Activated naive CD4-positive, alpha-beta T cell treated with anti-CD3 and anti-CD28 coated beads, Interleukin-2, amount 50 U/mL, for 24 hours (primary cell): Measurements from ENCODE around the gene ANKS4B.
"Not testable (repeated sequence)": the region's sequence is repeated elsewhere in the genome, so short reads cannot be mapped to it uniquely, and the experiment has no call there.

Source experiments
- H3K27ac Mint-ChIP-seq: one replicate; pipeline ENCODE4 v1.8.0; 2021; ENCODE audit warnings: mild to moderate bottlenecking, mixed read lengths
- H3K27me3 Mint-ChIP-seq: one replicate; pipeline ENCODE4 v1.8.0; 2021; ENCODE audit warnings: mixed read lengths
- H3K36me3 Mint-ChIP-seq: one replicate; pipeline ENCODE4 v1.8.0; 2021; ENCODE audit warnings: mixed read lengths
- H3K4me1 Mint-ChIP-seq: one replicate; pipeline ENCODE4 v1.8.0; 2021; ENCODE audit warnings: mixed read lengths
- H3K4me3 Mint-ChIP-seq: one replicate; pipeline ENCODE4 v1.8.0; 2021; ENCODE audit warnings: mild to moderate bottlenecking, mixed read lengths
- H3K9me3 Mint-ChIP-seq: one replicate; pipeline ENCODE4 v1.8.0; 2021; ENCODE audit warnings: mixed read lengths

The ANKS4B gene

DNA sequence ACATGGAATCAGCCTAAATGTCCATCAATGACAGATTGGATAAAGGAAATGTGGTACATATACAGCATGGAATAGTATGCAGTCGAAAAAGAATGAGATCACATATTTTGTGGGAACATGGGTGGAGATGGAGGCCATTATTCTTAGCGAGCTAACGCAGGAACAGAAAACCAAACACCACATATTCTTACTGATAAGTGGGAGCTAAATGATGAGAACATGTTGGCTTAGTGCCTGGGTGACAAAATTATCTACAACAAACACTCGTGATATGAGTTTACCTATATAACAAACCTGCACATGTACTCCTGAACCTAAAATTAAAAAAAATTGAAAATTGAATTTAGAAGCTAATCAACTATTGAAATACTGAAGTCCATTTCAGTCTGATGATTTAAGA is 6.1 kb downstream of the ANKS4B start:
- H3K27ac Mint-ChIP-seq, result no peak overlapping the region

DNA sequence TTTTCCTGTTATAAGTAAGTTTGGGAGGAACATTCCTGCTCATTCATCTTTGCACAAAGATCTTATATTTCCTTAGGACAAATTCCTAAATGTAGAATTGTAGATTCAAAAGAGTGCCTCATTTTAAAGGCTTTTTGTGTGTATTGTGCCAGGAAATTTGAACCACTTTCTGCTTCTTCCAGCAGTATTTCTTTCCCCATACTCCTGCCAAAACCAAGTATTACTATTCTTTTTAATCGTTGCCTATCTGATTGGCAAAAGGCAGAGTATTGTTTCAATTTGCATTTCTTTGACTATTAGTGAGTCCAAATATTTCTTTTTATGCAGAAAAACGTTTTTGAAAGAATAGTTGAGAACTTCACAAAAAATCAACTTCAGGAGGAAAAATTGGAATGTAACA is 9.3 kb downstream of the ANKS4B start:
- peaks cover 2% of the 10 kb centered on the region for H3K27me3 Mint-ChIP-seq
- no peak overlapping the region for H3K27ac Mint-ChIP-seq
- no peak overlapping the region for H3K4me3 Mint-ChIP-seq
- no peaks in the 10 kb centered on the region for H3K4me1 Mint-ChIP-seq
- no peaks in the 10 kb centered on the region for H3K9me3 Mint-ChIP-seq
- H3K36me3 Mint-ChIP-seq, result no peaks in the 10 kb centered on the region

More for the DNA sequence above, 6.1 kb downstream of the ANKS4B start:
- Mint-ChIP-seq H3K36me3 (no peaks in the 10 kb centered on the region), H3K4me1 (no peaks in the 10 kb centered on the region), H3K27me3 (no peaks in the 10 kb centered on the region), H3K9me3 (no peaks in the 10 kb centered on the region), H3K4me3 (no peak overlapping the region)

DNA sequence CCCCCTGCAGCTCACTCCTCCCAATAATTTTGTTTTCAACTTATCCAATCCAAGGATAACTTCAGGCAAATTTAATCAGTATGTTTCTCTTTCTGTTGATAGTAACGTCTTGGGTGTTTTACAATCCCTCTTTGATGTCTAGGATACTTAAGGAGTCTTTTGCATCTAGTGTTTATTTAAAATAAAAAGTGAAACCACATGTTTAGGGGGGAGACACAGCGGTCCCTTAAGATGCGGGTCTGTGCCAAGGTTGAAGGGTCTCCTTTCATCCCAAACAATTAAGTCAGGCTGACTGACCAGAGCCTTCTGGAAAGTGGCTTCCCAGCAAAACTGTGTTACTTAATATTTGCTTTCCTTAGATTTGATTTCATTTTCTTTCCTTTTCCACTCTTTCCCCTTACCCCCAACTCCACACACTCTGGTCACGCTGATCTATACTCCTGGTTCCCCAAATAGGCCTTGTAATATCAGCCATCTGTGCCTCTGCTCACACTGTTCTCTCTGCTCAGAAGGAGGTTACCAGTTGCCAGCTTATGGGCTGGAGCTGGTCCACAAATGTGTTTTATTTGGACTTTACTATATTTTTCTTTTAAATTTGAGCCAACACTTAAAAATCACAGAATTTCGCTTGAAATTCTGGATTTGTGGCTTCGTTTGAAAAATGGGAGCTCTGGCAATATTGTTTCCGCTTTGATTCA is 11.2 kb downstream of the ANKS4B start:
- no peak overlapping the region for H3K27ac Mint-ChIP-seq
- H3K36me3 Mint-ChIP-seq, result no peaks in the 10 kb centered on the region
- H3K9me3 Mint-ChIP-seq, result no peaks in the 10 kb centered on the region
- H3K4me1 Mint-ChIP-seq, result no peaks in the 10 kb centered on the region
- peaks cover 4% of the 10 kb centered on the region for H3K27me3 Mint-ChIP-seq
- no peak overlapping the region for H3K4me3 Mint-ChIP-seq

DNA sequence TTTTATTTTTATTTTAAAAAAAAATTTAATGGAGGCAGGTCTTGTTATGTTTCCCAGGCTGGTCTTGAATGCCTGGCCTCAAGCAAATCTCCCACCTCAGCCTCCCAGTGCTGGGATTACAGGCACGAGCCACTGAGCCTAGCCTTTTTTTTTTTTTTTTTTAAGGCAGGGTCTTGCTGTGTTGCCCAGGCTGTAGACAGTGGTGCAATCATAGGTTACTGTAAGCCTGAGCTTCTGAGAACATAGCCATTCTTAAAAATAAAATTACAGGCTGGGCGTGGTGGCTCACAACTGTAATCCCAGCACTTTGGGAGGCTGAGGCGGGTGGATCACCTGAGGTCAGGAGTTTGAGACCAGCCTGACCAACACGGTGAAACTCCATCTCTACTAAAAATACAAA is 14.7 kb downstream of the ANKS4B start:
- H3K27me3 Mint-ChIP-seq, result peaks cover 13% of the 10 kb centered on the region
- H3K4me3 Mint-ChIP-seq, H3K9me3 Mint-ChIP-seq, H3K36me3 Mint-ChIP-seq, H3K27ac Mint-ChIP-seq, H3K4me1 Mint-ChIP-seq: not testable (repeated sequence)

DNA sequence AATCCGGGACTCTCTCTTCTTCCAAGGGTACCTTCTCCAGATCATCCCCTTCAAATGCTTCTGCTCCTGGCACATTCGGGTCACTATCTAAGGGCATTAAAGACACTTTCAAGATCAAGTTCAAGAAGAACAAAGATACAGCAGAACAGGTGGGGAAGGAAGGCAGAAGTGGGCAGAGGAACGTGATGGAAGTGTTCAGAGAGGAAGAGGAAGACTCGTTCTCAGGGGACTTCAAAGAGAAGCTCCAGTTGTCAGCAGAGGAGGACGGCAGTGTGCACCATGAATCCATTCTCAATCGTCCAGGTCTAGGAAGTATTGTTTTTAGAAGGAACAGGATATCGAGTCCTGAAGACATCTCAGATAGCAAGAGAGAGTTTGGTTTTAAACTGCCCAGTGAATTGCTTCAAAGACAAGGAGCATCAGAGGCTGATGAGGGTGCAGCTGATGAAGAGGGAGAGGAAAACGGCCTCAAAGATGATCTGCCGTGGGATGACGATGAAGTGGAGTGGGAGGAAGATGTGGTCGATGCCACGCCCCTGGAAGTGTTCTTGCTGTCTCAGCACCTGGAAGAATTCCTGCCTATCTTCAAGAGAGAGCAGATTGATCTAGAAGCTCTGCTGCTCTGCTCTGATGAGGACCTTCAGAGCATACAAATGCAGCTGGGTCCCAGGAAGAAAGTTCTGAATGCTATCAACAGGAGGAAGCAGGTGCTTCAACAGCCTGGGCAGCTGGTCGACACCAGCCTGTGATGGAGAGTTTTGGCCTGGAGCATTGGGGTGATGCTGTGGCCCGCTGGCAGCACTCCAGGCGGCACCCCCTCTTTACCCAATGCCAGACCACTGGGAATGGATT is 16.8 kb downstream of the ANKS4B start:
- H3K9me3 Mint-ChIP-seq, result no peaks in the 10 kb centered on the region
- H3K4me1 Mint-ChIP-seq, result no peaks in the 10 kb centered on the region
- H3K27ac Mint-ChIP-seq, result no peak overlapping the region
- no peak overlapping the region for H3K4me3 Mint-ChIP-seq
- H3K27me3 Mint-ChIP-seq, result peaks cover 14% of the 10 kb centered on the region
- no peaks in the 10 kb centered on the region for H3K36me3 Mint-ChIP-seq

DNA sequence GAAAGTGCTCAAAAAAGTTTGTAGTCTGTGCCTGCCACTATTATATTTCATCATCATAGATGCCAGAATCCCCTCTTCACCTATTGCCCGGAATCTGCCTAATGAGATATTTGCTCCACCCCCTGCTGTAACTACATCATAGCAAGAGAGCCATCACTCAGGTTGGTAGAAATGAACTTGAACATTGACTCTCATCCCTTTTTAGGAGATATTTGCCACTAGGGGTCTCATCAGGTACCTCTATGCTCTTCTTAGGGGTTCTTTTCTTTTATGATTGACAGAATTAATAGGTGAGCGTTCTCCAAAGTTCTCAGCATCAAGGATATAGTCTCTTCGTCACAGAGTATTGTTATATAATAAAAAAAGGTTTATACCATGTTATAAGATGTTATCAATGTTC is 20.0 kb downstream of the ANKS4B start:
- Mint-ChIP-seq H3K9me3 (no peaks in the 10 kb centered on the region), H3K27me3 (peaks cover 14% of the 10 kb centered on the region), H3K4me3 (no peak overlapping the region), H3K4me1 (no peaks in the 10 kb centered on the region), H3K36me3 (no peaks in the 10 kb centered on the region), H3K27ac (no peak overlapping the region)

DNA sequence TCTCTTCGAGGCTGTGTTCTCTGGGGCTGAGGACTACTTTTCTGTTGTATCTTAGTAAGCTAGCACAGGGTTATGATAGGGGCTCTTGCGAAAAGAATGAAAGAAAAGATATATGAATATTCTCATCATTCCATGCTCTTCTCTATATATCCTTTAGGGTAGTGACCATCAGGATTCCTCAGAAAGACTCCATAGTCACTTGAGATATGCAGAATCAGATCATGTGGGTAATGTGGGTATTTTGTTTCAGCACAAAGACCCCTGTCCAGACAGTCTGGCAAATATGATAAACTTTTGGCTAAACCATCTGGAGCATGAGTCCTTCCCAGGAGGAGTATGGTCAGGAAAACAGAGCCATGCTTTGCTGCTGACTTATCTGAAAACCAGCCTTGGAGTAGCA is 23.1 kb downstream of the ANKS4B start:
- no peaks in the 10 kb centered on the region for H3K4me1 Mint-ChIP-seq
- H3K4me3 Mint-ChIP-seq, result no peak overlapping the region
- no peaks in the 10 kb centered on the region for H3K9me3 Mint-ChIP-seq
- no peak overlapping the region for H3K27ac Mint-ChIP-seq
- H3K36me3 Mint-ChIP-seq, result no peaks in the 10 kb centered on the region
- H3K27me3 Mint-ChIP-seq, result peaks cover 7% of the 10 kb centered on the region

DNA sequence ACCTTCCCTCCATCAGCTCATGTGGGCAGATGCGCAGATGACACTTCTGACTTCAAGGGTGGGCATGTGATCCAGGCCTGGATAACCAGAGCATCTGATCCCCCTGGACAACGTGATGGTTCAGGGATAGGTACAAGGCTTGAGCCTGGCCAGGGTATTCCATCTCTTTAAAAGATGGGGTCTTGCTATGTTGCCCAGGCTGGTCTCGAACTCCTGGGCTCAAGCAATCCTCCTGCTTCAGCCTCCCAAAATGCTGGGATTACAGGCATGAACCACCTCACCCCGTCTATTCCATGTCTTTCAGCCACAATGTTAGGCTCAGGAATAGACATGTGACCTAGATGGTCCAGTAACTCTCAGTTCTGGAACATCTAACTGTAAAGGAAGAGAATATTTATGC is 23.8 kb downstream of the ANKS4B start:
- no peaks in the 10 kb centered on the region for H3K36me3 Mint-ChIP-seq
- no peak overlapping the region for H3K27ac Mint-ChIP-seq
- no peak overlapping the region for H3K4me3 Mint-ChIP-seq
- H3K4me1 Mint-ChIP-seq, result no peaks in the 10 kb centered on the region
- peaks cover 6% of the 10 kb centered on the region for H3K27me3 Mint-ChIP-seq
- no peaks in the 10 kb centered on the region for H3K9me3 Mint-ChIP-seq

DNA sequence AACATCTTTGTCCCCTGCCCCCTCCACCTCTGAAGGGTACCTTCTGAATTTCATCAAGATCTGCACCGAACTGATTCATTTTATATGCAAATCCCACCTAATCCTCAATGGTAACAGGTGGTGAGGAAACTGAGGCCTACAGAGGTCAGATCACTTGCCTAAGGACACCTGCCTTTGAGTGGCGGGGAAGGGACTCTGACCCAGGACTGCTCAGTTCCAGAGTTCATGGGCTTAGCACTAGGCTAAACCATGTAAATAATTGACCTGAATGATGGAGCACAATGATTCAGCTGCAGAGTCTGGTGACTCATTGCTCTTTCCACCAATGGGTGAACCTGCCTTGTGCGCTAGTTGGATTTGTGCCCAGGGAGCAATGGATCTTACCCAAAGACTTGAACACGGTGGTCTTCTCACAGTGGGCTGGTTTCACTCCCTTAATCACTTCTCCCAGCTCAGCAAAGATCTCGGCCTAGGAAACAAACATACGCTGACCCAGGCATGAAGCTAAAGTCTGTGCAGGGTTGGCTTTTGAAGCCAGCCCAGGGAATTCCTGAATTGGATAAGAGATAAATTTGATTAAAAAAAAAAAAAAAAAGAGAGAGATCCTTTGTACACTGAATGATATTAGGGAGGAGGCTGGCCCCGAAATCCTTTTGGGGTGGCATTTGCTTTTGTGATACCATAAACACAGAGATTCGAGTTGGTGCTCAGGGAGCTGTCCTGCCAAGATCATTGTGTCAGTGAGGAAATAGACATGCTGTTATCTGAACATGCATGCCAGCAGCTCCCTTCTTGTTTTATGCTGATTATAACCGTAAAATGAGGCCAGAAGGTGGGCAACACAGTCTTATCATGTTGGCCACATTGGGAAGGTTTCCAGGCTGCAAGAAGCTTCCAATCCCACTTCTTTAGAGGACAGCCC is 27.6 kb downstream of the ANKS4B start:
- no peaks in the 10 kb centered on the region for H3K9me3 Mint-ChIP-seq
- no peaks in the 10 kb centered on the region for H3K4me1 Mint-ChIP-seq
- H3K36me3 Mint-ChIP-seq, result no peaks in the 10 kb centered on the region
- no peak overlapping the region for H3K4me3 Mint-ChIP-seq
- no peak overlapping the region for H3K27ac Mint-ChIP-seq
- H3K27me3 Mint-ChIP-seq, result peaks cover 5% of the 10 kb centered on the region

DNA sequence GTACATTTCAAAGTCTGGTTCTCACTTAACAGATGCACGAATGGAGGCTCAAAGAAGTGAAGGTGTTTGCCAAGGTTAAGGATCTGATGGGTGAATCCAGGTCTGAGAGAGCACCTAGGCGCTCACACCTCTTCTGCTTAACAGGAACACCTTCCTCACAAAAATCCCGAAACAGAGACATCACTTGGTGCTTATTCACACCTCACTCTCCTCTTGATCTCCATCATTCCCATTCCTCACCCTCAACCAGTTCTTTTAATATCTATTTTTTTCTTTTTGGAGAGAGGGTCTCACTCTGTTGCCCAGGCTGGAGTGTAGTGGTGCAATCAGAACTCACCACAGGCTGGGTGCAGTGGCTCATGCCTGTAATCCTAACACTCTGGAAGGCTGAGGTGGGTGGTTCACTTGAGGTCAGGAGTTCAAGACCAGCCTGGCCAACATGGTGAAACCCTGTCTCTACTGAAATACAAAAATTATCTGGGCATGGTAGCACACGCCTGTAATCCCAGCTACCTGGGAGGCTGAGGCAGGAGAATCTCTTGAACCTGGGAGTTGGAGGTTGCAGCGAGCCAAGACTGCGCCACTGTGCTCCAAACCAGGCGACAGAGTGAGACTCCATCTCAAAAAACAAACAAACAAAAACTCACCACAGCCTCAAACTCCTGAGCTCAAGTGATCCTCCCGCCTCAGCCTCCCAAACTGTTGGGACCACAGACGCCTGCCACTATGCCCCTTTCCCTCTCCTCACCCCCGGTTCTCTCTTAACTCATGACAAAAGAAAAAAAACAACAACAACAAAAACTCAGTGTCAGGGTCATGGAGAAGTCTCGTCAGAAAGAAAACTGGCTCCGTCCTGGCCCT is 29.5 kb downstream of the ANKS4B start:
- peaks cover 5% of the 10 kb centered on the region for H3K27me3 Mint-ChIP-seq
- no peak overlapping the region for H3K4me3 Mint-ChIP-seq
- H3K36me3 Mint-ChIP-seq, result no peaks in the 10 kb centered on the region
- H3K27ac Mint-ChIP-seq, result no peak overlapping the region
- no peaks in the 10 kb centered on the region for H3K9me3 Mint-ChIP-seq
- H3K4me1 Mint-ChIP-seq, result no peaks in the 10 kb centered on the region

DNA sequence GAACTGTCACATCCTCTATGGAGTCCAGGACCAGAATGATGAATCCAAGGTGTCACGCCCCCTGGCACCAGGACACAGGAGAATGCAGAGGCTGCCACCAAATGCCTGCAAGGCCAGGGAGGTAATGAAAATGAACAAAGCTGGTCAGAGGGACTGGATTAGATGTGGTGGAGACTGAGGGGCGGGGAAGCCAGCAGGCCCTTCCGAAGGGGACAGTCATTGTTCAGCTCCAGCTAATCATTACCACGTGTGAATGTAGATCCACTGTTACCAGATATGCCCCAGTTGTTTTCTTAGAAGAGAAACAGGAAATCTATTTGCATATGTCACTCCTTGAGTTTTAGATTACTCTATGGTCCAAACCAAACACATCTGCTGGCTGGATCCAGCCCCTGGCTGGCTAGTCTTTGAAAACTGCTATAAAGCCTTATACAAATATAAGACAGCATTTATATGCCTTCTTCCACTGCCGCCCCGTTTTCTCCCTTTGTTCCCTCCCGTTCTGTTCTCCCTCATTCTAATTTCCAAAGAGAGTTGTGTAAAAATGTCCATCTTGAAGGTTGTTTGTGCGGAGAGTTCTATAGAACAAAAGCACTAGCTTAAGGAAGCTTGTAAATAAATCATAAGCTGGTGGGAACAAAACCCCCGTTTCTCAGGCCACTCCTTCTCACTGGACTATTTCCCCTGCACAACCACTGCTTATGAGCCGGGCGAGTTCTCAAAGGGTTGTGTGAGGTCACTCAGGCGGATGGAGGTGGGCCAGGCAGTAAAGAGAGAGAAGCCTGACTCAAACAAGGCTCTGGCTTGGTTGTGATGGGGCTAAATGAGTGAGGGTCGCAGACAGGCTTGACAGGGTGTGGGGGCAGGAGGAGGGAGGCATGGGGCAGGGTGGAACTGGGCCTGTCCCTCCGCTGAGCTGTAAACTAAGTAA is 30.4 kb downstream of the ANKS4B start:
- Mint-ChIP-seq H3K4me1 (no peaks in the 10 kb centered on the region), H3K36me3 (no peaks in the 10 kb centered on the region), H3K9me3 (no peaks in the 10 kb centered on the region), H3K4me3 (no peak overlapping the region), H3K27me3 (peaks cover 2% of the 10 kb centered on the region), H3K27ac (no peak overlapping the region)

DNA sequence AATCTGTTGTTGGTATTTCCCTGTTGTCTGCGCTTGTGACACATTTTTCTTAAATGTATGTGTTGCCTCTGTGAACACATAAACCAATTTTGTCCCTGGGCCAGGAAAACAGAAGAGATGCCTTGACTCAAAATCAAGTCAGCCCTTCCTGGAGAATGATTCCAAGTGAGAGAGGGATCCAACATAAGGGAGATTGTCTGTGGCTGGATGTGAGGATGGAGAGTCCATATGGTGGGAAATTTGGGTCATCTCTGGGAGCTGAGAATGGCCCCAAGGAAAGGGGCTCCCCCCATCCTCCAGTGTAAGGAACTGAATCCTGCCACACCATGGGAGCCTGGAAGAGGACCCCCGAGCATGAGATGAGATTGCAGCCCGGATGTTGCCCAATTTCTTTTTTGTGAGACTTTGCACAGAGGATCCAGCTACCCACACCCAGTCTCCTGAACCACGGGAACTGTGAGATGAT is 31.1 kb downstream of the ANKS4B start:
- Mint-ChIP-seq H3K4me1 (no peaks in the 10 kb centered on the region), H3K9me3 (no peaks in the 10 kb centered on the region), H3K27ac (no peak overlapping the region), H3K4me3 (no peak overlapping the region), H3K27me3 (peaks cover 2% of the 10 kb centered on the region), H3K36me3 (no peaks in the 10 kb centered on the region)

DNA sequence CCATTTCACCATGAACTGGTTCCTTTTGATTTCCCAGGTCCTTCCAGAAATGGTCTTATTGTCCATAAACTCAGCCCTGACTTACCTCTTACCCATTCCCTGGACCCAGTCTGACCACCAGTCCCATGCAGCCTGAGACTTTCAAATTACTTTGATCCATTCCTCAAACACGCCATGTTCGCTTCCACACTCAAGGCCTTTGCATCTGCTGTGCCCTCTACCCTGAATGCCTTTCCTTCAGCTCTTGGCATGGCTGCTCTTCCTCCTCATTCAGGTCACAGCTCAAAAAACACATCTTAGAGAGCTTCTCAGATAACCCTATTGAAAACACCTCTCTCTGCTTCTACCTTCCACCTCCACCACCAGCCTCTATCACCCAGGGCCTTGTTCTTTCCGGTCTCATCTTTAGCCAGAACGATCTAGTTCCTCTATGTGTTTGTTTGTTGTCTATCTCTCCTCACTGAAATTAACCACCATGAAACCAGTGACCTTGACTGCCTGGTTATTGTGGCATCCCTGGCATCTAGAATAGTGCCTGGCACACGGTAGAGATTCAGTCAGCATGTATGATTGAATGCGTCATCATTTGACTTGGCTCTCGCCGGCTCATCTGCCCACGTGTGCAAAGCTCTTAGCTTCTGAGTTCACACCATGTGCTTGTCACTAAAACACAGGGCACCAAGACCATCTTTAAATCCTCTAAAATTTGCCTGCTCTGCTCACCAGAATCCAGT is 31.8 kb downstream of the ANKS4B start:
- no peaks in the 10 kb centered on the region for H3K36me3 Mint-ChIP-seq
- H3K4me1 Mint-ChIP-seq, result no peaks in the 10 kb centered on the region
- no peaks in the 10 kb centered on the region for H3K9me3 Mint-ChIP-seq
- peaks cover 2% of the 10 kb centered on the region for H3K27me3 Mint-ChIP-seq
- H3K27ac Mint-ChIP-seq, result no peak overlapping the region
- H3K4me3 Mint-ChIP-seq, result no peak overlapping the region
